Measurements from ENCODE around the gene LTBP4.

DNA sequence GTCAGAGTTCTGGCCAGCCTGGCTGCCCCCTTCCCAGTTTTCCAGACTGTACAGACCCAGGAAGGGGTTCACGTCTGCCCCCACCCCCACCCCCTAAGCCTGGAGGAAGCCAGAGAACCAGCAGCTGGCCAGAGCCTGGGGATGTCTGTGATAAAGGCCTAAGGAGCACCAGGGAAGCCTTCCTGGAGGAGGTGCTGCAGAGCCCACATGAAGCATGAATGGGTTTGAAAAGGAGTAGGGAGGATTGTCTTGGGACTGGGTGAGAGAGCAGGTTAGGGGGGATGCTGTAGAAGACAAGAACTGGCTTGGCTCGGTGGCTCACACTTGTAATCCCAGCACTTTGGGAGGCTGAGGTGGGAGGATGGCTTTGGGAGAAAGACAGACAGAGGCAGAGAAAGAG lies 18.7 kb upstream of the LTBP4 start:
- TF ChIP-seq ZNF274 (IDR thresholded peaks at IDR 0.05; ENCODE audit: low read length): no peak
- no peak for TF ChIP-seq ZNF274 (tag by site-specific recombination; IDR thresholded peaks at IDR 0.05; ENCODE audit: borderline replicate concordance)
- TF ChIP-seq, protein P1, sequence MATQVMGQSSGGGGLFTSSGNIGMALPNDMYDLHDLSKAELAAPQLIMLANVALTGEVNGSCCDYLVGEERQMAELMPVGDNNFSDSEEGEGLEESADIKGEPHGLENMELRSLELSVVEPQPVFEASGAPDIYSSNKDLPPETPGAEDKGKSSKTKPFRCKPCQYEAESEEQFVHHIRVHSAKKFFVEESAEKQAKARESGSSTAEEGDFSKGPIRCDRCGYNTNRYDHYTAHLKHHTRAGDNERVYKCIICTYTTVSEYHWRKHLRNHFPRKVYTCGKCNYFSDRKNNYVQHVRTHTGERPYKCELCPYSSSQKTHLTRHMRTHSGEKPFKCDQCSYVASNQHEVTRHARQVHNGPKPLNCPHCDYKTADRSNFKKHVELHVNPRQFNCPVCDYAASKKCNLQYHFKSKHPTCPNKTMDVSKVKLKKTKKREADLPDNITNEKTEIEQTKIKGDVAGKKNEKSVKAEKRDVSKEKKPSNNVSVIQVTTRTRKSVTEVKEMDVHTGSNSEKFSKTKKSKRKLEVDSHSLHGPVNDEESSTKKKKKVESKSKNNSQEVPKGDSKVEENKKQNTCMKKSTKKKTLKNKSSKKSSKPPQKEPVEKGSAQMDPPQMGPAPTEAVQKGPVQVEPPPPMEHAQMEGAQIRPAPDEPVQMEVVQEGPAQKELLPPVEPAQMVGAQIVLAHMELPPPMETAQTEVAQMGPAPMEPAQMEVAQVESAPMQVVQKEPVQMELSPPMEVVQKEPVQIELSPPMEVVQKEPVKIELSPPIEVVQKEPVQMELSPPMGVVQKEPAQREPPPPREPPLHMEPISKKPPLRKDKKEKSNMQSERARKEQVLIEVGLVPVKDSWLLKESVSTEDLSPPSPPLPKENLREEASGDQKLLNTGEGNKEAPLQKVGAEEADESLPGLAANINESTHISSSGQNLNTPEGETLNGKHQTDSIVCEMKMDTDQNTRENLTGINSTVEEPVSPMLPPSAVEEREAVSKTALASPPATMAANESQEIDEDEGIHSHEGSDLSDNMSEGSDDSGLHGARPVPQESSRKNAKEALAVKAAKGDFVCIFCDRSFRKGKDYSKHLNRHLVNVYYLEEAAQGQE (tag by site-specific recombination; IDR thresholded peaks at IDR 0.05): no peak
- TF ChIP-seq, protein P2, sequence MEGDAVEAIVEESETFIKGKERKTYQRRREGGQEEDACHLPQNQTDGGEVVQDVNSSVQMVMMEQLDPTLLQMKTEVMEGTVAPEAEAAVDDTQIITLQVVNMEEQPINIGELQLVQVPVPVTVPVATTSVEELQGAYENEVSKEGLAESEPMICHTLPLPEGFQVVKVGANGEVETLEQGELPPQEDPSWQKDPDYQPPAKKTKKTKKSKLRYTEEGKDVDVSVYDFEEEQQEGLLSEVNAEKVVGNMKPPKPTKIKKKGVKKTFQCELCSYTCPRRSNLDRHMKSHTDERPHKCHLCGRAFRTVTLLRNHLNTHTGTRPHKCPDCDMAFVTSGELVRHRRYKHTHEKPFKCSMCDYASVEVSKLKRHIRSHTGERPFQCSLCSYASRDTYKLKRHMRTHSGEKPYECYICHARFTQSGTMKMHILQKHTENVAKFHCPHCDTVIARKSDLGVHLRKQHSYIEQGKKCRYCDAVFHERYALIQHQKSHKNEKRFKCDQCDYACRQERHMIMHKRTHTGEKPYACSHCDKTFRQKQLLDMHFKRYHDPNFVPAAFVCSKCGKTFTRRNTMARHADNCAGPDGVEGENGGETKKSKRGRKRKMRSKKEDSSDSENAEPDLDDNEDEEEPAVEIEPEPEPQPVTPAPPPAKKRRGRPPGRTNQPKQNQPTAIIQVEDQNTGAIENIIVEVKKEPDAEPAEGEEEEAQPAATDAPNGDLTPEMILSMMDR (tag by site-specific recombination; IDR thresholded peaks at IDR 0.05): no peak
- TF ChIP-seq ZNF114 (tag by site-specific recombination; IDR thresholded peaks at IDR 0.05): no peak
- TF ChIP-seq, protein P3, sequence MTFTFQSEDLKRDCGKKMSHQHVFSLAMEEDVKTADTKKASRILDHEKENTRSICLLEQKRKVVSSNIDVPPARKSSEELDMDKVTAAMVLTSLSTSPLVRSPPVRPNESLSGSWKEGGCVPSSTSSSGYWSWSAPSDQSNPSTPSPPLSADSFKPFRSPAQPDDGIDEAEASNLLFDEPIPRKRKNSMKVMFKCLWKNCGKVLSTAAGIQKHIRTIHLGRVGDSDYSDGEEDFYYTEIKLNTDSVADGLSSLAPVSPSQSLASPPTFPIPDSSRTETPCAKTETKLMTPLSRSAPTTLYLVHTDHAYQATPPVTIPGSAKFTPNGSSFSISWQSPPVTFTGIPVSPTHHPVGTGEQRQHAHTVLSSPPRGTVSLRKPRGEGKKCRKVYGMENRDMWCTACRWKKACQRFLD (tag by site-specific recombination; IDR thresholded peaks at IDR 0.05): no peak
- no peak for TF ChIP-seq ZNF830 (tag by site-specific recombination; IDR thresholded peaks at IDR 0.05; ENCODE audit: low read depth)
